Activated CD4-positive, alpha-beta T cell treated with anti-CD3 and anti-CD28 coated beads for 36 hours (primary cell): Measurements from ENCODE around the gene FOXP4. TPM values are rescaled to one million over a fixed set of nuclear protein-coding genes. Genes with fewer than 3 reads are reported as not detected.

Experiments
- ATAC-seq: fragments of 200-7000 bp; cut with Tn5 transposase; one replicate; pipeline ENCODE4 v1.10.0; 2021; ENCODE audit warnings: mild to moderate bottlenecking, moderate library complexity
- CTCF ChIA-PET: fragments of 350-600 bp; sonication (Branson Sonifier 250); formaldehyde crosslinking; loops from one replicate; lab custom pipeline; 2021; ENCODE audit warnings: antibody characterized with exemption; lab: Charles Lee
- POLR2A ChIA-PET: fragments of 350-600 bp; sonication (Branson Sonifier 250); formaldehyde crosslinking; loops from one replicate; lab custom pipeline; 2021; ENCODE audit warnings: antibody characterized with exemption, inconsistent platforms; lab: Charles Lee
- DNase-seq: peaks from one replicate; pipeline ENCODE4 v3.0.0-alpha.2; 2020
- H3K27ac Mint-ChIP-seq: one replicate; pipeline ENCODE4 v1.8.0; 2021; ENCODE audit warnings: mixed read lengths
- H3K27me3 Mint-ChIP-seq: one replicate; pipeline ENCODE4 v1.8.0; 2021; ENCODE audit warnings: mixed read lengths
- H3K36me3 Mint-ChIP-seq: one replicate; pipeline ENCODE4 v1.8.0; 2021; ENCODE audit warnings: low read depth, mixed read lengths
- H3K4me1 Mint-ChIP-seq: one replicate; pipeline ENCODE4 v1.8.0; 2021; ENCODE audit warnings: mixed read lengths
- H3K4me3 Mint-ChIP-seq: one replicate; pipeline ENCODE4 v1.8.0; 2021; ENCODE audit warnings: mild to moderate bottlenecking, moderate library complexity, mixed read lengths
- H3K9me3 Mint-ChIP-seq: one replicate; pipeline ENCODE4 v1.8.0; 2021; ENCODE audit warnings: low read depth, mixed read lengths
- intact Hi-C, 2 experiments: fragments of 100-400 bp; cut with DNase I in 1 of 2; cut with micrococcal nuclease in 1 of 2; formaldehyde crosslinking; loops; one replicate each; pipeline versions ENCODE4 v1.14.2 to v1.15.1; 2022 to 2024; cut with DNase I, micrococcal nuclease
- total RNA-seq, 2 experiments: library from RNA; stranded (reverse); gene quantifications; one replicate each; pipeline ENCODE4 v1.2.3, GENCODE V29; 2021

FOXP4 gene
- total RNA-seq, 2 experiments from 2014 or later = 11.1 to 13.8 TPM

- Mint-ChIP-seq H3K27me3 (peaks cover 28% of the 10 kb centered on the region), H3K4me3 (no peak overlapping the region), H3K27ac (no peak overlapping the region), H3K9me3 (no peaks in the 10 kb centered on the region), H3K36me3 (no peaks in the 10 kb centered on the region), H3K4me1 (peaks cover 6% of the 10 kb centered on the region)
- ChIA-PET CTCF (interaction anchor here (1.5 kb wide), 1 partner anchor 46 kb away, joined by 3 read pairs; no protein-coding TSS in a partner anchor), POLR2A (no interaction called here)
- DNase-seq (no peak), ATAC-seq (no peak)
- intact Hi-C loops = no loop called here
Measured at GRCh38 chr6:41634657-41635056, 88.5 kb downstream of the FOXP4 start.

DNA sequence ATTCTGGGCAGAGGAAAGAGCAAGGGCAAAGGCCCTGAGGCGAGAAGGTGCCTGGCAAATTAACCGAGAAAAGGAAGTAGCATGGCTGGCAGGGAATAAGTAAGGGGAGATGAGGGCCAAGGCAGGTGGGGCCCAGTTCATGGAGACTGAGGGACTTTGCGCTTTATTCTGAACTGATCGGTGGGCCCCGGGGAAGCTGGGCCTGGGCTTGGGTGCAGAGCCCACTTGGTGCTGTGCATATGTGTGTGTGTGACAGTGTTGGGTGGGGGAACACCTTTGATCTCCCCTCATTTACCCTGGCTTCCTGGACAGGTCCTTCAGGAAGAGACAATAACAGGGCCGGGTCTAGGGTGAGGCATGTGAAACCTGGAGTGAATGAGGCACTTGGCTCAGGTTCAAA is 89.2 kb downstream of the FOXP4 start:
- Mint-ChIP-seq H3K9me3 (no peaks in the 10 kb centered on the region), H3K4me1 (peaks cover 6% of the 10 kb centered on the region), H3K36me3 (no peaks in the 10 kb centered on the region), H3K27ac (no peak overlapping the region), H3K27me3 (peaks cover 34% of the 10 kb centered on the region), H3K4me3 (no peak overlapping the region)
- no peak for DNase-seq
- ChIA-PET CTCF (interaction anchor here (0.6 to 1.5 kb wide), 2 partner anchors 45 to 48 kb away, joined by 3 to 4 read pairs; no protein-coding TSS in a partner anchor), POLR2A (no interaction called here)
- no peak for ATAC-seq
- intact Hi-C loops = no loop called here

- ChIA-PET POLR2A (no interaction called here), CTCF (interaction anchor here (0.8 kb wide), 1 partner anchor 46 kb away, joined by 3 read pairs; no protein-coding TSS in a partner anchor)
- no peaks in the 10 kb centered on the region for H3K9me3 Mint-ChIP-seq
- H3K27ac Mint-ChIP-seq = no peak overlapping the region
- no peaks in the 10 kb centered on the region for H3K36me3 Mint-ChIP-seq
- no peak overlapping the region for H3K4me3 Mint-ChIP-seq
- H3K27me3 Mint-ChIP-seq = peaks cover 41% of the 10 kb centered on the region
- no peak for ATAC-seq
- intact Hi-C loops = no loop called here
- DNase-seq = no peak
- H3K4me1 Mint-ChIP-seq = peaks cover 6% of the 10 kb centered on the region
Measured at GRCh38 chr6:41636833-41637193, 90.6 kb downstream of the FOXP4 start.

DNA sequence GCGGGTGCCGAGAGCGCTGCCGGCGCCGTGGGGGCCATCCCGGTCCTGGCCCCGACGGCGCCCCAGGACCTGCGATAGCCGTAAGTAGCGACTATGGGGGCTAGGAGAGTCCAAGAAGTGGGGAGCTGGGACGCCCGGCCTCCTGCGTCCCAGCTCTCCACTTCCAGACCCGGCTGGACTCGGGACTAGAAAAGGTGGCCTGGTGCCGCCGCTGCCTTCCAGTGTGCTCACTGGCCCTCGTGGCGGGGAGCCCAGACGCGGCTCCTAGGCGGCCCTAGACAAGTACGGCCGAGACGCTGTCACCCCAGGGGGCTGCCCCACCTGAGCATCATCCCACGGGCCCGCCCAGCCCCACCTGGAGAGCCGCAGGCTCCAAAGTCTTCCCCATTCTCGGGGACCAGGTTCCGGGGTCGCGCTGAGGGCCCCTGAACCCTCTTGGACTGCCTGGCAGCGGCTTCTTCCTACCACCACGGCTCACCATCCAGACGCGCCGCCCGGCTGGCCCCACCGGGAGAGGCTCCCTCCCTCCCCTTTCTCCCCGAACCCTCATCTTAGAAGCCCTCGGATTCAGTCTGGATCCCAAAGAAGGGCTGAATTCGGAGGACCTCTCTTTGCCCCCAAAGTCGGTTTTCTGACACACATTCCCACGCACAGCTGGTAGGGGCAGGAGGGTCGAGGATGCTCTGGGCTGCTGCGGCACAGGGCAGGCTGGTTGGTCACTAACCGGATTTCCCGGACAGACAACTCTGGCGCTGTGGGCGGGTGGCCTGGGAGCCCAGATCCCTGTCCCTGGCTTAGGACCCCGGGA is 91.2 kb downstream of the FOXP4 start:
- DNase-seq (no peak), ATAC-seq (no peak)
- H3K4me1 Mint-ChIP-seq = peaks cover 6% of the 10 kb centered on the region
- no peaks in the 10 kb centered on the region for H3K9me3 Mint-ChIP-seq
- POLR2A ChIA-PET = interaction anchor here (0.6 kb wide), 1 partner anchor 151 kb away, joined by 3 read pairs; no protein-coding TSS in a partner anchor
- no peak overlapping the region for H3K27ac Mint-ChIP-seq
- no peaks in the 10 kb centered on the region for H3K36me3 Mint-ChIP-seq
- intact Hi-C loops = no loop called here
- CTCF ChIA-PET = interaction anchor here (0.8 kb wide), 1 partner anchor 46 kb away, joined by 3 read pairs; no protein-coding TSS in a partner anchor
- H3K27me3 Mint-ChIP-seq = peaks cover 41% of the 10 kb centered on the region
- H3K4me3 Mint-ChIP-seq = peak overlapping the region; percentile 13

GRCh38 chr6:41638002-41638934 is 92.1 kb downstream of the FOXP4 start, which contains the start of gene MDFI:
MDFI (plus strand) TSS chr6:41638468; CDS start chr6:41638750, 282 bp downstream.
- DNase-seq (no peak), ATAC-seq (no peak)
- no peaks in the 10 kb centered on the region for H3K36me3 Mint-ChIP-seq
- intact Hi-C loops = no loop called here
- H3K27ac Mint-ChIP-seq = no peak within 1 kb of the TSS
- H3K9me3 Mint-ChIP-seq = no peaks in the 10 kb centered on the region
- POLR2A ChIA-PET = interaction anchor here (0.6 kb wide), 1 partner anchor 150 kb away, joined by 3 read pairs; no protein-coding TSS in a partner anchor
- peaks cover 43% of the 10 kb centered on the region for H3K27me3 Mint-ChIP-seq
- H3K4me3 Mint-ChIP-seq = peak within 1 kb of the TSS; percentile 13
- H3K4me1 Mint-ChIP-seq = peaks cover 6% of the 10 kb centered on the region
- CTCF ChIA-PET = no interaction called here

DNA sequence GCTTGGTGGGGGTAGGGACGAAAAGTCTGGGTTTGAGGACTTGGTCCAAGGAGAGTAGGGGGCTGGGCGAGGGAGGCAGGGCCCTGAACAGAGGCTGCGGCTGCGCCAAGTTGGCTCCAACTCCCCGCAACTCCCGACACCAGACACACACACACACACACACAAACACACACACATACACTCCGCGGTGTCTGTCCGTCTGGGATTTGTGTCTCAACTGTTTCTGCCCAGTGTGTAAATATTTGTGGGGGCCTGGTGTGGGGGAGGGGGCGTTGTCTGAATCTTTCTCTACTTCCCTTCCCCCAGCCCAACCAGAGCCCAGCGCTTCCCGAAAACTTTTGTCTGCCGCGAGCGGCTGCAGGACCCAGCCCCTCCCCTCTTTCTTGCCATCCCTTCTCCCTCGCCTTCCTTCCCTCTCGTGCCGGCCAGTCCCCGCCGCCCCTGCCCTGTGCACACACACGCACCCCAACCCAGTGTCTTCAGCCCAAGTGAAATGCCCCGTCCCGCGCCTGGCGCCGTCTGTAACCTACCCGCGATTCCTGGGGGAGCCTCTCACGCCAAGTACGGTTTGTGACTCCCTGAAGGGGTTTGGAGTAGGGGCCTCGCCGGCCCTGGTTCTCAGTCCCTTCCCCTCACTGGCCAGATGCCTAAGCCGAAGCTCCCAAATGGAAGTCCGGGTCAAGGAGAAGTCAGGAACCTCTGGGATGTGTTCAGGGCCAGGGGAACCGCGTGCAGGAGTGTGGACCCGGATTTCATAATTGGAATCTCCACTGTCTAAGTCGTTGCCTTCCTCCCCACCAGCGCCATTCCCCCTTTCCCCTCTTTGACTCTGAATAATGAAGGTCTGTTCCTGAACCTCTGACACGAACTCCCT is 93.0 kb downstream of the FOXP4 start:
- H3K27ac Mint-ChIP-seq = no peak overlapping the region

GRCh38 chr6:41639809-41640371 is 93.7 kb downstream of the FOXP4 start:
- ChIA-PET POLR2A (no interaction called here), CTCF (interaction anchor here (0.7 kb wide), 1 partner anchor 25 kb away, joined by 4 read pairs; no protein-coding TSS in a partner anchor)
- H3K4me1 Mint-ChIP-seq = peaks cover 6% of the 10 kb centered on the region

More for the DNA sequence above, 93.0 kb downstream of the FOXP4 start:
- ATAC-seq = no peak
- Mint-ChIP-seq H3K36me3 (no peaks in the 10 kb centered on the region), H3K9me3 (no peaks in the 10 kb centered on the region), H3K4me1 (peaks cover 6% of the 10 kb centered on the region), H3K4me3 (no peak overlapping the region), H3K27me3 (peaks cover 43% of the 10 kb centered on the region)
- DNase-seq = no peak
- POLR2A ChIA-PET = no interaction called here
- intact Hi-C loops = no loop called here
- CTCF ChIA-PET = no interaction called here

GRCh38 chr6:41640426-41640825 is 94.2 kb downstream of the FOXP4 start:
- peaks cover 6% of the 10 kb centered on the region for H3K4me1 Mint-ChIP-seq
- ATAC-seq = no peak
- CTCF ChIA-PET = interaction anchor here (0.7 kb wide), 1 partner anchor 25 kb away, joined by 4 read pairs; no protein-coding TSS in a partner anchor
- no peak for DNase-seq
- no peaks in the 10 kb centered on the region for H3K9me3 Mint-ChIP-seq
- H3K27me3 Mint-ChIP-seq = peaks cover 42% of the 10 kb centered on the region
- no peak overlapping the region for H3K4me3 Mint-ChIP-seq
- no peak overlapping the region for H3K27ac Mint-ChIP-seq
- intact Hi-C loops = no loop called here
- H3K36me3 Mint-ChIP-seq = no peaks in the 10 kb centered on the region
- POLR2A ChIA-PET = no interaction called here

More at GRCh38 chr6:41639809-41640371, 93.7 kb downstream of the FOXP4 start:
- Mint-ChIP-seq H3K36me3 (no peaks in the 10 kb centered on the region), H3K4me3 (no peak overlapping the region), H3K27me3 (peaks cover 43% of the 10 kb centered on the region), H3K9me3 (no peaks in the 10 kb centered on the region), H3K27ac (no peak overlapping the region)
- DNase-seq = no peak
- no peak for ATAC-seq
- intact Hi-C loops = no loop called here

GRCh38 chr6:41641352-41641925 is 95.3 kb downstream of the FOXP4 start:
- no peak for DNase-seq
- H3K27me3 Mint-ChIP-seq = peaks cover 40% of the 10 kb centered on the region
- CTCF ChIA-PET = no interaction called here
- POLR2A ChIA-PET = no interaction called here
- ATAC-seq = no peak
- no peaks in the 10 kb centered on the region for H3K36me3 Mint-ChIP-seq
- H3K4me3 Mint-ChIP-seq = no peak overlapping the region
- peaks cover 6% of the 10 kb centered on the region for H3K4me1 Mint-ChIP-seq
- no peak overlapping the region for H3K27ac Mint-ChIP-seq
- intact Hi-C loops = no loop called here
- H3K9me3 Mint-ChIP-seq = no peaks in the 10 kb centered on the region
